GM18511 (cell line): Measurements from ENCODE around the gene SAP25.
A peak's percentile ranks its signal among the peaks of the same experiment; 100 is the strongest.

ENCODE experiments used
- ATAC-seq: cut with Tn5 transposase; IDR thresholded peaks from one replicate; pipeline ENCODE4 v1.9.1; 2021; ENCODE audit warnings: mild to moderate bottlenecking, moderate library complexity; ENCODE audit not compliant: unreplicated experiment

The SAP25 gene

GRCh38 chr7:100573691-100574361, at the start of gene SAP25:
Gene SAP25, minus strand, starts transcription at chr7:100573900. Its CDS starts 158 bp downstream, at chr7:100573742.
- no peak for ATAC-seq

DNA sequence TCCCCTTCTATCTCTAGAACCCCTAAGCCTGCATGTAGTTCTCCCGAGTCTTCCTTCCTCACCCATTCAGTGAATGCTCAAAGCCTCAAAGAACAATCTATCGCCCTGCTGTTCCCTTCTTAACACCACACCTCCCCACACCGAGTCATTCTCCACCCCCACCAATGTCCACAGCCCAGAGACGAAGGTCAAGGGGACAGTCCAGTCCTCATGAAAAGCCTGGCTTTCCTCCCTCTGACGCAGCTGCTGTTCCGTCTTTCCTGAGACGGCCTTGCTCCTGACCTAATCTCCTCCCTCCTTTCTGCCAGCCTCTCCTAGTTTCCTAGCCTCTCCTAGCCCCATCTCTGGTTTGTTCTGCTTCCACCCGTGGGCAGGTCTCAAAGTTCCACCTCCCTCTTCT, 47.9 kb upstream of the SAP25 start:
- ATAC-seq = no peak

DNA sequence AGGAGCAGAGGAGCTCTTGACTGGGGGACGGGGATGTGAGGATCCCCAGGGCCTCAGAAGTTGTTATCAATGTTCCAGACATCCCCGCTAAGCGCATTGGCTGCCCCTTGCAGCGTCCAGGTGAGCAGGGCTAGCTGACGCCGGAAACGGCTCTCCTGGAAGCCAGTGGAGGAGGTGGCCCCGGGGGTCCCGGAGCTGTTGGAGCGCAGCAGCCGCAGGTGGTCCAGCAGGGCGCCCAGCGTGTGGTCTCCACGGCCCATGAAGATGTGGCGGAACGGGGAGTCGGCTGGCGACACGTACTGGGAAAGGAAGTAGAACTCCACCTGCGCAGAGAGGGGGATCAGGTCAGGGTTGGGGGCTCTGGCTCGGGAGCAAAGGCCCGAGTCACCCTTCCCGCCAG, 47.1 kb upstream of the SAP25 start:
- no peak for ATAC-seq

DNA sequence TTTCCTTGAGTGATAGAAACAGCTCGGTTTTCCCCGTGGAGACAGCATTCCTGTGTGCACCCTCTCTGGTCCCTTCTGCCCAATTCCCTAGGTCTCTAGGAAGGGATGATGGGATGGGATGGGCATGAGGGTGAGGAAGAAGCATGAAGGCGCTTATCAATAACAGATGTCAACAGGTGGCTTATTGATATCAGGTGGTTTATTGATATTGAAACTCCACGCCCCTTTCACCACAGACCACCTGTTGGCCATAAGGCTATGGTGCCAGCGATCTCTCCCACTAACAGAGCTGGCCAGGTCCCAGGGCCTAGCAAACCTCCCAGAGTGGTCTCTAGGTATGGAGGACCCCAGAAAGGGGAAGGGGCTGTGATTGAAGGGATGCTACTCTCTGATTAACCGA, 46.5 kb upstream of the SAP25 start:
- ATAC-seq = no peak

- ATAC-seq = no peak
Observed at GRCh38 chr7:100614308-100614861, 40.7 kb upstream of the SAP25 start.

GRCh38 chr7:100613412-100614175, 39.9 kb upstream of the SAP25 start:
- ATAC-seq = no peak

DNA sequence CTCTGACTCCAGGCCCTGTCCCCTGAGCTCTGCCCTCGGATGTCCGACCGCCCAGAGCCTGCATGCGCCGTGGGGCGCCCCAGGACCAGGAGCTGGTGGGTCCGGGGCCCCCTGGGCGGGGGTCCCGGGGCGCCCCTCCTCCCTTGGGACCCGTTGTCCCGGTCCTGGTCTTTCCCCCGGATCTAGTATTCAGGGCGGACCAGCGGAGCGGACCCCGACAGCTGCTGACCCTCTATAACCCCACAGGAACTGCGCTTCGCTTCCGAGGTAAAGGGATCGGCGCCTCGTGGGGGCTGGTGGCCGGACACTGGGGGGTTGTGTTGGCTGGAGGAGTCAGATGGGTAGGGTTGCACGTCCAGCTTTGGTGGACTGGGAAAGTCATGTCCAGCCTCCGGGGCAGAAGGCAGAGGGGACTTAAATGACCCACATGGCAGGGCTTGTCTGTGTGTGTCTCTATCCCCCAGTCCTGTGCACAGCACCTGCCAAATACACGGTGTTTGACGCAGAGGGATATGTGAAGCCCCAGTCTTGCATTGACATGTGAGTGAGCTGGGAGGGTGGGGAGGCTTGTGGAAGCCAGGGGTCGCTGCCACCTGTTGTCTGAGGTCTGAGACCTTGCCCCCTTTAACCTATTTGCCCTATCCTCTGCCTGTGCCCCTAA, 39.2 kb upstream of the SAP25 start:
- peak; percentile 12 for ATAC-seq

- ATAC-seq = peak; percentile 93
Observed at GRCh38 chr7:100611983-100612729, 38.5 kb upstream of the SAP25 start, which contains the start of gene MOSPD3. Gene MOSPD3, plus strand, starts transcription at chr7:100612540. Its CDS starts 252 bp downstream, at chr7:100612792.

GRCh38 chr7:100609958-100610357, 36.3 kb upstream of the SAP25 start:
- ATAC-seq = no peak

GRCh38 chr7:100607111-100607510, 33.4 kb upstream of the SAP25 start:
- ATAC-seq = no peak

DNA sequence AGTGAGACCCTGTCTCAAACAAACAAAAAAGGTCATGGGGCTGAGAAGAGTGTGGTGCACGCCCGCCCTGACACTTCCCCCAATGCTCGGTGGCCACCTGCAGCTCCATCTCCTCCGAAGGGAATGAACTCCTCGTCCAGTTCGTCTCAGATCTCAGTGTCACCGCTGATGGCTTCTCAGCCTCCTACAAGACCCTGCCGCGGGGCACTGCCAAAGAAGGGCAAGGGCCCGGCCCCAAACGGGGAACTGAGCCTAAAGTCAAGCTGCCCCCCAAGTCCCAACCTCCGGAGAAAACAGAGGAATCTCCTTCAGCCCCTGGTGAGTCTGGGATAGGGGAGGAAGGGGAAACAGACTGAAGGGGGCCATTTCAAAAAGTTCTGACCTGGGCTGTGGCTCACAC, 32.6 kb upstream of the SAP25 start:
- ATAC-seq = no peak

DNA sequence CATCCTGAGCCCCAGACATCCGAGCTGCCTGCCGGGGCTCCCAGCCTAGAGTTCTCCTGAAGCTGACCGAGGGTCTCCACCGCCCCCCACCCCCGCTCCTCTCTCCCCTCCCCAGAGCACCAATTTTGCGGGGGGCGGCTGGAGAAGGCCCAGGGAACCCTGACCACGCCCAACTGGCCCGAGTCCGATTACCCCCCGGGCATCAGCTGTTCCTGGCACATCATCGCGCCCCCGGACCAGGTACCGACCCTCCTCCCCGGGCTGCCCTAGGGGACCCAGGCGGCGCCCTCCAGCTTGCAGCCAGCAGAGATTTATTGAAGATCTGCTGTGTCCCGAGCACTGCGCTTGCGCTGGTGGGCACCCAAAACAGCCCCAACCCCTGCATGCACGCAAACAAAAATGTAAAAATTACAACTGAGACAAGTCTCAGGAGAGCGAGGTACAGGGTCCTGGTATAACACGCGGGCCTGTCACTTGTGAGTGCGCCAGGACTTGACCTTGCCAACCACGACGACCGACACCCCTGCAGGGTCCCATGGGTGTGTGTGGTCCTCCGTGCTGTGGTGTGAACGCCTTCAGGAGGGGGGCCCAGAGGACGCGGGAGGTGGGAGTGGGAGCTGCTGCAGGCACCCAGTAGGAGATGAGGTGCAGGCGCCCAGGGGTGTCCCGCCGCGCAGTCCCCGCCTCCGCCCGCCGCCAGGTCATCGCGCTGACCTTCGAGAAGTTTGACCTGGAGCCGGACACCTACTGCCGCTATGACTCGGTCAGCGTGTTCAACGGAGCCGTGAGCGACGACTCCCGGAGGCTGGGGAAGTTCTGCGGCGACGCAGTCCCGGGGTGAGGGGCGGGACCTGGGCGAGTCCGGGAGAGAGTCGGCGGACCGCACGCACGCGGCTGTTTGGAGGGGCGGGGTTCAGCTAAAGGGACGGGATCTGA, 31.5 kb upstream of the SAP25 start:
- peak; percentile 4 for ATAC-seq

DNA sequence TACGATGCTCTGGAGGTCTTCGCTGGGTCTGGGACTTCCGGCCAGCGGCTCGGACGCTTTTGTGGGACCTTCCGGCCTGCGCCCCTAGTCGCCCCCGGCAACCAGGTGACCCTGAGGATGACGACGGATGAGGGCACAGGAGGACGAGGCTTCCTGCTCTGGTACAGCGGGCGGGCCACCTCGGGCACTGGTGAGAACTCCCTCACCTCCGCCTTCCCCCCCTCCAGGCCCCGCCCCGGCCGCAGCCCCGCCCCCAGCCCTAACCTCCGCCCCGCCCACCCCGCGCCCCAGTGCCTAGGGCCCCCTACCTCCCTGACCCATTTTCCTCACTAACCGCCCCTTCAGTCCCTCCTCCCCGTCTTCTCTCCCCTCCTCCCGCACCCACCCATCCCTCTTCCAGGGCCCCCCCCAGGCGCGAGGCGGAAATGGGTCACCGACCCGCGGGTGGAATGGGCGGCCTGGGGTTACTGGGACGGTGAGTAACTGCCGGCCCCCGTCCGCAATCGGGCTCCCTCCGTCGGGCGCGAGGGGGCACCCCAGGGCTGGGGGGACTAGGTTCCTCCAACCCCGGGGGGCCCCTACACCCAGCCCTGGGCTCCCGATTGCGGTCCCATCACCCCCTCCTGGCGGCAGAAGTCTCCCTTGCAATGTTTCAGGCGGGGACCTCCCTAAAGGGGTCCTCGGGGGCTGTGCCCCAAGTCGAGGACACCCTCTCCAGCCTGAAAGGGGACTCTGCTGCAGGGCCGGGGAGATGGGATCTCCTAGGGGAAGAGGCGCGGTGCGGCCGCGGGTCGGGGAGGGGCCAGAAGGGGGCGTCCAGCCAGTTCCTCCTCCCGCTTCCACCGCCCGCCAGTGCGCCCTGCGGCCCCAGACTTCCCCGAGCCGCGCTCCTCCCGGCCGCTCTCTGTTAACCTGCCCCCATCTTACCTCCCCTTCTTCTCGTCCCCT, 30.6 kb upstream of the SAP25 start:
- ATAC-seq = peak; percentile 61

GRCh38 chr7:100603726-100604027, 30.0 kb upstream of the SAP25 start:
- peak; percentile 13 for ATAC-seq

DNA sequence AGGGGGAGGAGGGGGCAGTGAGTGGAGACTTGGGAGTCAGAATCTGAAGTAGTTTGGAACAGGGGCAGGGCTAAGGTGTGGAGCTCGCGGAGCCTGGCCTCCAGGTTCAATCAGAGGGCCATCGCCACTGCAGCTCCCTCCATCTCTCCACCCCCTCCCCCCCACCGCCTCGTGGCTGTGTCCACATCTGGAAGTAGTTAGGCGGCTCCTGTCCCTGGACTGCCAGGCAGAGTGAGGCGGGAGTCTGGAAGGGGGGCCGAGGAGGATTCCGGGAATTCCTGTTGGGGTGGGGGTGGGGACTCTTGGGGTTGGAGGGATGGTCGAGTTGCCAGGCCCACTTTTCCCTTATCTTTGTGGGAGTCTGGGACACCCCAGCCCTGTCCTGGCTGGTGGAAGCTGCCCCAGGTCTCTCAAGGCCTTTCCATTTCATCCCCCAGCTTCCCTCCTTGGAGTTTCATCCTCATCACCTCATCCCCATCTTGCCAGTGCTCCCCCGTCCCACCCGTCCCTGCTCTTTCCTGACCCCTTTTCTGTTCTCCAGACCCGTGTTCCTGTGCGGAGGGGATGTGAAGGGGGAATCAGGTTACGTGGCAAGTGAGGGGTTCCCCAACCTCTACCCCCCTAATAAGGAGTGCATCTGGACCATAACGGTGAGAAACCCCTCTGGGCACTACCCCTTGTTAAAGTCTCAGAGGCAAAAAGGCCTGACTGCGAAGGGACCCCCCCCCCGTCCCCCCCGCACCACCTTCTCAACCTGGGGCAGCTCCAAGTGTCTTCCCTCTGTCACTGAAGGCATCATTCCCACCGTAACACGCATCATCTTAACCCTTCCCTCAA, 29.4 kb upstream of the SAP25 start:
- no peak for ATAC-seq

GRCh38 chr7:100600730-100601038, 27.0 kb upstream of the SAP25 start:
- ATAC-seq = no peak

GRCh38 chr7:100599911-100600729, 26.4 kb upstream of the SAP25 start:
- ATAC-seq = no peak
